Heart left ventricle (tissue), 16 donors: ENCODE measurements around the gene ARL13B. TPM values are rescaled to one million over a fixed set of nuclear protein-coding genes. Genes with fewer than 3 reads are reported as not detected.

Experiments
- ATAC-seq, 4 donors: fragments of 200-7000 bp; cut with Tn5 transposase; one replicate each; pipeline ENCODE4 v1.9.1; 2020 to 2022; ENCODE audit warnings: moderate library complexity in 4 of 4, mild to moderate bottlenecking in 3 of 4, moderate number of reproducible peaks in 1 of 4
- DNase-seq, 5 donors: peaks; one replicate each; pipeline ENCODE4 v3.0.0-alpha.2; 2020
- H3K27ac ChIP-seq, 12 donors: fragments of 200-600 bp; sonication (generic) in 4 of 12; one replicate each; pipeline versions ENCODE4 v1.5.0 to v1.8.0; 2016 to 2022; ENCODE audit warnings: mild to moderate bottlenecking in 2 of 12
- H3K27me3 ChIP-seq, 9 donors: fragments of 200-600 bp; sonication (generic) in 2 of 9; one replicate each; pipeline versions ENCODE4 v1.5.1 to v1.8.0; 2016 to 2022; ENCODE audit warnings: mild to moderate bottlenecking in 3 of 9
- H3K36me3 ChIP-seq, 9 donors: fragments of 200-600 bp; sonication (generic) in 2 of 9; one replicate each; pipeline versions ENCODE4 v1.5.0 to v1.8.0; 2018 to 2022; ENCODE audit warnings: mild to moderate bottlenecking in 2 of 9
- H3K4me1 ChIP-seq, 12 donors: fragments of 200-600 bp; sonication (generic) in 4 of 12; one replicate each; pipeline versions ENCODE4 v1.5.0 to v1.8.0; 2016 to 2022; ENCODE audit warnings: mild to moderate bottlenecking in 3 of 12
- H3K4me3 ChIP-seq, 12 donors: fragments of 200-600 bp; sonication (generic) in 4 of 12; one replicate each; pipeline versions ENCODE4 v1.5.0 to v1.8.0; 2017 to 2022; ENCODE audit warnings: mild to moderate bottlenecking in 9 of 12, moderate library complexity in 4 of 12
- H3K9me3 ChIP-seq, 12 donors: fragments of 200-600 bp; sonication (generic) in 4 of 12; one replicate each; pipeline versions ENCODE4 v1.5.0 to v1.8.0; 2016 to 2022; ENCODE audit warnings: mild to moderate bottlenecking in 1 of 12
- CTCF ChIP-seq, 12 donors: fragments of 200-600 bp; sonication (generic) in 4 of 12; IDR thresholded peaks; one replicate each; pipeline versions ENCODE4 v1.5.0 to v1.8.0; 2018 to 2022; ENCODE audit warnings: antibody characterized with exemption in 12 of 12, mild to moderate bottlenecking in 5 of 12
- POLR2A ChIP-seq, 2 donors: fragments of 450-650 bp; IDR thresholded peaks; one replicate each; pipeline ENCODE4 v1.6.1; 2017; ENCODE audit warnings: antibody characterized with exemption in 2 of 2, mild to moderate bottlenecking in 2 of 2, moderate library complexity in 2 of 2
- WGBS, 4 donors: extraction: QIAGEN DNeasy Blood & Tissue Kit in 2 of 4; methylation state at CpG; one replicate each; pipeline versions ENCODE4 v1.1.5 to v1.1.7; 2013 to 2018; 5-methylcytosine and 5-hydroxymethylcytosine counted together
- intact Hi-C, 10 donors: fragments of 100-400 bp; cut with DNase I; formaldehyde crosslinking; loops; one replicate each; pipeline versions ENCODE4 v1.11.1 to v1.14.2; 2022
- polyA plus RNA-seq, 2 donors: library from polyadenylated mRNA; stranded (reverse); fragments of 200-250 nt; gene quantifications; one replicate each; pipeline ENCODE4 v1.2.3, GENCODE V29; 2013
- total RNA-seq, 9 donors: library from RNA; depleted of rRNA in 2 of 9; stranded (reverse); fragments of >200 nt in 2 of 9; fragmentation: NEBNext Ultra II Directional in 3 of 9; extraction: Animal tissue kit (Norgen Biotek cat#: 25700) in 3 of 9; gene quantifications; one replicate each; pipeline versions ENCODE4 v1.1.0 to v1.2.4, GENCODE V29; 2016 to 2023
- donor health status: ischemic (EF 13 %, LVEDD 7.1; RV severe dilation, severe dysfunction).
- donor health status: healthy with polysubstance abuse.
- donor health status: DM: no; HTN: yes; CAD: no.
- donor health status: DM: no; HTN: no; CAD: no.
- donor health status: ischemic (EF 25% LVEDD 6.9; RV normal size, moderate dysfunction).
- donor health status: ischemic (EF 25% LVEDD 5.7; RV mildly dilated, moderate dysfunction).
- donor health status: healthy.
- donor health status: DM: yes; HTN: yes; CAD: no.
- donor health status: ischemic (EF 35%, LVEDD 5.7; RV mildly dilated, moderate dysfunction).
- donor health status: nonischemic (EF 11% LVEDD 7.7; RV severe dilation, severe dysfunction).
- donor health status: DM: yes; HTN: yes; CAD: no.
- donor health status: PGD.
- donor health status: ischemic (EF 29% LVEDD 5.4; RV normal size, mild dysfunction).
- donor health status: nonischemic (EF 23%, LVEDD 6.1; RV moderate dilation, normal function).

The ARL13B gene
- total and polyA plus RNA-seq, 11 donors: 1.7 to 9.0 (median 5.3) TPM

- intact Hi-C loops: loop anchor here in 1 of 10 donors (5.0 kb wide), 1 partner anchor 170 kb away; no protein-coding TSS in a partner anchor
- Histone ChIP-seq H3K36me3 (peaks cover 0 to 34% (median 24%) of the 10 kb centered on the region in 9 donors), H3K27me3 (no peaks in the 10 kb centered on the region), H3K9me3 (no peaks in the 10 kb centered on the region), H3K27ac (no peak overlapping the region), H3K4me3 (no peak overlapping the region), H3K4me1 (peaks cover 0 to 7% (median 0%) of the 10 kb centered on the region in 12 donors)
- WGBS, 4 donors: 80 to 87% (median 84%) methylated on average over 8 of the region's 8 CpGs
- TF ChIP-seq CTCF (IDR thresholded peaks at IDR 0.05): no peak
- no peak for TF ChIP-seq POLR2A (IDR thresholded peaks at IDR 0.05)
- DNase-seq (no peak), ATAC-seq (no peak)
Observed at GRCh38 chr3:94082391-94082937, 102.5 kb downstream of the ARL13B start.

GRCh38 chr3:94083261-94083660 is 103.3 kb downstream of the ARL13B start:
- H3K36me3 ChIP-seq: peaks cover 0 to 34% (median 26%) of the 10 kb centered on the region in 9 donors
- WGBS, 4 donors: 91 to 95% (median 94%) methylated on average over 4 of the region's 4 CpGs
- H3K9me3 ChIP-seq: no peaks in the 10 kb centered on the region
- no peak for TF ChIP-seq CTCF (IDR thresholded peaks at IDR 0.05)
- no peak for TF ChIP-seq POLR2A (IDR thresholded peaks at IDR 0.05)
- H3K4me1 ChIP-seq: peaks cover 0 to 7% (median 0%) of the 10 kb centered on the region in 12 donors
- DNase-seq: no peak
- no peaks in the 10 kb centered on the region for H3K27me3 ChIP-seq
- intact Hi-C loops: loop anchor here in 1 of 10 donors (5.0 kb wide), 1 partner anchor 171 kb away; no protein-coding TSS in a partner anchor
- H3K27ac ChIP-seq: no peak overlapping the region
- ATAC-seq: no peak
- H3K4me3 ChIP-seq: no peak overlapping the region

- DNase-seq (no peak), ATAC-seq (no peak)
- H3K4me1 ChIP-seq: peaks cover 0 to 7% (median 0%) of the 10 kb centered on the region in 12 donors
- 77 to 81% (median 81%) methylated on average over 1 of the region's 1 CpG for WGBS, 4 donors
- H3K27me3 ChIP-seq: no peaks in the 10 kb centered on the region
- intact Hi-C loops: no loop called here
- no peak for TF ChIP-seq POLR2A (IDR thresholded peaks at IDR 0.05)
- TF ChIP-seq CTCF (IDR thresholded peaks at IDR 0.05): no peak
- peaks cover 0 to 70% (median 31%) of the 10 kb centered on the region in 9 donors for H3K36me3 ChIP-seq
- H3K27ac ChIP-seq: no peak overlapping the region
- H3K9me3 ChIP-seq: no peaks in the 10 kb centered on the region
- no peak overlapping the region for H3K4me3 ChIP-seq
Observed at GRCh38 chr3:94089126-94089525, 109.2 kb downstream of the ARL13B start.

- intact Hi-C loops: no loop called here
- ATAC-seq: no peak
- Histone ChIP-seq H3K36me3 (peaks cover 0 to 75% (median 40%) of the 10 kb centered on the region in 9 donors), H3K27ac (no peak overlapping the region), H3K27me3 (no peaks in the 10 kb centered on the region), H3K9me3 (no peaks in the 10 kb centered on the region), H3K4me1 (peaks cover 0 to 7% (median 0%) of the 10 kb centered on the region in 12 donors), H3K4me3 (no peak overlapping the region)
- TF ChIP-seq CTCF (IDR thresholded peaks at IDR 0.05) (no peak), POLR2A (IDR thresholded peaks at IDR 0.05) (no peak)
- no peak for DNase-seq
- 96 to 98% (median 97%) methylated on average over 1 of the region's 1 CpG for whole genome bisulfite sequencing, 4 donors
Observed at GRCh38 chr3:94092086-94092485, 112.1 kb downstream of the ARL13B start.
